Measurements from ENCODE around the gene GPRIN3. TPM values are rescaled to one million over a fixed set of nuclear protein-coding genes. Genes with fewer than 3 reads are reported as not detected.

The GPRIN3 gene
- total and polyA plus RNA-seq, 10 of the 15 experiments (the other 5 are each of a cell fraction or from before 2014, with no cell fraction given): under 0.01 to 0.05 (median 0.01) TPM; not detected in 6

- no peaks in the 10 kb centered on the region for H3K4me1 ChIP-seq (ENCODE audit: control insufficient read depth, insufficient read depth, low read length)
- no peak overlapping the region for H3K27ac ChIP-seq (ENCODE audit: control insufficient read depth, insufficient read depth)
- ChIA-PET SMC1A (ENCODE audit: uncharacterized antibody, unreplicated experiment) (interaction anchor here (0.9 kb wide), 1 partner anchor 86 kb away, joined by 3 read pairs; no protein-coding TSS in a partner anchor), POLR2A (no interaction called here), RAD21 (ENCODE audit: unreplicated experiment) (no interaction called here), CTCF (interaction anchor here (0.6 to 1.1 kb wide), 3 partner anchors 10 to 440 kb away, joined by 3 to 4 read pairs (median 3); no protein-coding TSS in a partner anchor)
- H3K79me2 ChIP-seq (ENCODE audit: control insufficient read depth, insufficient read depth, low read length): no peaks in the 10 kb centered on the region
- H3K9ac ChIP-seq (ENCODE audit: control insufficient read depth, insufficient read depth, low read length): no peak overlapping the region
- no peak overlapping the region for H3K4me2 ChIP-seq (ENCODE audit: control insufficient read depth, insufficient read depth)
- H3K9me3 ChIP-seq (replicated peaks; ENCODE audit: control insufficient read depth, insufficient read depth, low read length): no peaks in the 10 kb centered on the region
- no peak overlapping the region for H2AFZ ChIP-seq (ENCODE audit: control insufficient read depth, low read depth, low read length)
- no TSS peak for BruUV-seq (replicated peaks)
- H3K4me3 ChIP-seq: no peak overlapping the region
- FAIRE-seq (no peak), ATAC-seq (no peak), DNase-seq (ENCODE audit: low read depth, low spot score) (no peak)
- WGBS (ENCODE audit: insufficient coverage, insufficient replicate concordance, low lambda C conversion rate, missing lambda C conversion rate): 25% methylated on average over 1 of the region's 1 CpG
- in situ Hi-C loops (cut with MboI) (no loop called here), intact Hi-C loops (cut with micrococcal nuclease; ENCODE audit: unreplicated experiment) (no loop called here)
- H3K27me3 ChIP-seq (replicated peaks in 1 of 2; ENCODE audit: control insufficient read depth in 2 of 2, insufficient read depth in 2 of 2, low read length in 1 of 2): peaks cover 11% of the 10 kb centered on the region in 2 experiments
- no peaks in the 10 kb centered on the region for H3K36me3 ChIP-seq (ENCODE audit: control insufficient read depth in 2 of 2, insufficient read depth in 2 of 2, low read length in 1 of 2)
- H4K20me1 ChIP-seq (ENCODE audit: control insufficient read depth, insufficient read depth): no peaks in the 10 kb centered on the region
- no peak for TF ChIP-seq RAD21 (IDR thresholded peaks at IDR 0.05; ENCODE audit: insufficient read depth, low read depth, low read length)
- TF ChIP-seq ATF7 (IDR thresholded peaks at IDR 0.05; ENCODE audit: low read depth): no peak
- no peak for TF ChIP-seq RELB (IDR thresholded peaks at IDR 0.05; ENCODE audit: low read depth)
- TF ChIP-seq CTCF (IDR thresholded peaks at IDR 0.05 in 2 of 3, conservative IDR thresholded peaks at IDR 0.05 in 1 of 3; ENCODE audit: control insufficient read depth in 2 of 3, extremely low read depth in 1 of 3, insufficient read depth in 1 of 3, low read depth in 3 of 3, low read length in 3 of 3): no peak
- TF ChIP-seq HCFC1 (IDR thresholded peaks at IDR 0.05; ENCODE audit: low read length): no peak
- TF ChIP-seq IRF3 (IDR thresholded peaks at IDR 0.05): no peak
- TF ChIP-seq E2F4 (IDR thresholded peaks at IDR 0.05; ENCODE audit: low read depth, low read length): no peak
- TF ChIP-seq ZZZ3 (IDR thresholded peaks at IDR 0.05; ENCODE audit: control insufficient read depth, insufficient read length, low read depth): no peak
- no peak for TF ChIP-seq CUX1 (IDR thresholded peaks at IDR 0.05; ENCODE audit: insufficient replicate concordance, low read depth, low read length)
- no peak for TF ChIP-seq HDAC2 (IDR thresholded peaks at IDR 0.05)
- TF ChIP-seq KDM1A (IDR thresholded peaks at IDR 0.05; ENCODE audit: borderline replicate concordance): no peak
- TF ChIP-seq STAT1 (conservative IDR thresholded peaks at IDR 0.05): no peak
These were observed 3.8 kb upstream of the GPRIN3 start for GRCh38 chr4:89311433-89311832.
